ENCODE data around the gene FCAMR.

The FCAMR gene

GRCh38 chr1:206921772-206922265 lies 48.4 kb downstream of the FCAMR start, which contains the start of gene FCMR:
Gene FCMR (minus strand): TSS chr1:206921941. CDS start chr1:206921854, 87 bp downstream.
- ChIA-PET CTCF (interaction anchor here (0.8 to 12.9 kb wide), 15 partner anchors 9 to 442 kb away, joined by 3 to 307 read pairs (median 4); partner anchors contain the start of gene EIF2D), POLR2A (interaction anchor here (1.0 to 1.7 kb wide), 3 partner anchors 9 to 12 kb away, joined by 3 read pairs; no protein-coding TSS in a partner anchor)
- DNase-seq (ENCODE audit: extremely low spot score), result peak; percentile 52
- TF ChIP-seq CTCF (IDR thresholded peaks at IDR 0.05; ENCODE audit: control extremely low read depth, extremely low read depth, low read depth, missing control alignments), result no peak

DNA sequence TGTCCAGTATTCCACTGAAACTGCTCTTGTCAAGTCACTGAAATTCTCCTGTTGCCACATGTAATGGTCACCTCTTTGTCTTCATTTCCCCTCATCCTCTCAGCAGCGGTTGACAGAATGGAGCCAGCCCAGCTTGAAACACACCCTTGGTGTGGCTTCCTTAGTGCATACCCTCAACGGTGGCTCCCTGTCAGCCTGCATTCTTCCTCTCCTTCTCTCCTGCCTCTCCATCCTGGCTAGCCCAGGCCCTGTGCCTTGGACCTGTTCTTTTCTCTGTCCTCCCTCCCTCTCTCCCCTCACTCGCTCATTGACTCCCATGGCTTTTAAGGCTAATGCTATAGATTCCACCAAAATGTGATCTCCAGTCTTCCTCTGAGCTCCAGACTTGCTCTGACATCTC lies 52.2 kb downstream of the FCAMR start:
- DNase-seq (ENCODE audit: extremely low spot score), result no peak
- POLR2A ChIA-PET, result no interaction called here
- no peak for TF ChIP-seq CTCF (IDR thresholded peaks at IDR 0.05; ENCODE audit: control extremely low read depth, extremely low read depth, low read depth, missing control alignments)
- CTCF ChIA-PET, result interaction anchor here (0.8 to 12.9 kb wide), 15 partner anchors 9 to 284 kb away, joined by 3 to 307 read pairs (median 7); partner anchors contain the start of genes DYRK3 and IL20

DNA sequence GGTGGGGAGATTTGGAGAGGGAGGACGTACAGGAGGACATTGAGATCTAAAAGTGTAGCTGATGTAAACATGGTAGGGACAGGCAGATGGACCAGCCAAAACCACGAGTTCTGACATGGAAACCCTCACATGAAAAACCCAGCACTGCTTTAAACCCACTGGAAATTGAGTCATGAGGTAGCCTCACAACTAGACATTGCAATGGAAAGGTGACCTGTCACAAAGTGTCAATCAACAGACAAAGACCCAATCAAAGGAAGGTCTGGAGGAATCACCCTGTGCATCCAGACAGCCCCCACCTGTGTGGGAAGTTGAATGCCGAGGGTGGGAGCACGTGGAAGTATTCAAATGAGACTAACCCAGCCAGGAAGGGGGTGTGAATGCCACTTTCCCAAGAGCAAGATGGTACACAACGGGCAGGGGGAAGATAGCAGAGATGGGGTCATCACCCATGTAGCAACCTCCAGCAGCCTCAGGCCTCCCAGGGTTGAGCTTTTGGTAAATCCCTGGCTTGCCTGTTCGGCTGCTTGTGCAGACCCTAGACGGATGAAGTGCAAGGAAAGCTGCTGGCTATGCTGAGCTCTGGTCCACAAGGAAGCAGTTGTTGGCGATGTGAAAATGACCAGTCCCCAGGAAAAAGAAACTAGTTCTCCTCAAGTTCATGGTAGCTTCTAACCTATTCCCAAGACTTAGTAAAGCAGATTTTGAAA lies 54.1 kb downstream of the FCAMR start:
- POLR2A ChIA-PET, result interaction anchor here (0.7 kb wide), 1 partner anchor 38 kb away, joined by 7 read pairs; no protein-coding TSS in a partner anchor
- no peak for TF ChIP-seq CTCF (IDR thresholded peaks at IDR 0.05; ENCODE audit: control extremely low read depth, extremely low read depth, low read depth, missing control alignments)
- no peak for DNase-seq (ENCODE audit: extremely low spot score)
- CTCF ChIA-PET, result interaction anchor here (0.7 to 12.9 kb wide), 16 partner anchors 7 to 304 kb away, joined by 3 to 307 read pairs (median 4); partner anchors contain the start of genes DYRK3 and EIF2D

DNA sequence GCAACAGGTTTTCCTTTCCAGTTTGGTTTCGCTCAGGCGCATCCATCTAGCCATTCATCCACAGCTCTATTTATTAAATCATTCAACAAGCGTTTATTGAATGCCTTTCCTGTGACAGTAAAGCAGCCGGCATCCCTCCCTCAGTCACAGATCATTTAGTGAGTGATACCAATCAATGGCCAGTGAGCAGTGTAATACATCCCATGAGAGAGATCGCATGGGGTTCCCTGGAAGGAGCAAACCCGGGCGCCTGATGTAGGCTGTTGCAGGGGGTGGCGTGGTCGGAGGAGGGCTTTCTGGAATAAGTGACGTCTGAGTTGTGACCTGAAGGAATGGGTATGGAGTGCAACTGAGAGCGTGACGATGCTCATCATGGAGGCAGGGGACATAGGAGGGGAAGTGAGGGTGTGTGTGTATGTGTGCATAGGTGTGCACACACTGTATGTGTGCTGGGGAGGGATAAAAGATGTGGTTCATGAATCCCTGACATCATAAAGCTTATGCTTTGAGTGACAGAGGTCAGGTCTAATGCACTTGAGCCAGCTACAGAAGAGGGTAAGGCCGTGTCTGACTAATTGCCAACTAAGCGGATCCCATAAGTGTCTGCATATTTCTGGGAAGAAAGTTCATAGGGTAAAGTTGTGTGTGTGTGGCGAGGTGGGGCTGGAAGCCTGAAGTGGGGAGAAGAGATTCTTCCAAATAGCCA lies 55.1 kb downstream of the FCAMR start:
- ChIA-PET POLR2A (interaction anchor here (0.7 kb wide), 2 partner anchors 37 to 124 kb away, joined by 3 to 7 read pairs; no protein-coding TSS in a partner anchor), CTCF (interaction anchor here (0.9 to 12.9 kb wide), 10 partner anchors 16 to 284 kb away, joined by 3 to 307 read pairs (median 5); no protein-coding TSS in a partner anchor)
- no peak for TF ChIP-seq CTCF (IDR thresholded peaks at IDR 0.05; ENCODE audit: control extremely low read depth, extremely low read depth, low read depth, missing control alignments)
- DNase-seq (ENCODE audit: extremely low spot score), result no peak

DNA sequence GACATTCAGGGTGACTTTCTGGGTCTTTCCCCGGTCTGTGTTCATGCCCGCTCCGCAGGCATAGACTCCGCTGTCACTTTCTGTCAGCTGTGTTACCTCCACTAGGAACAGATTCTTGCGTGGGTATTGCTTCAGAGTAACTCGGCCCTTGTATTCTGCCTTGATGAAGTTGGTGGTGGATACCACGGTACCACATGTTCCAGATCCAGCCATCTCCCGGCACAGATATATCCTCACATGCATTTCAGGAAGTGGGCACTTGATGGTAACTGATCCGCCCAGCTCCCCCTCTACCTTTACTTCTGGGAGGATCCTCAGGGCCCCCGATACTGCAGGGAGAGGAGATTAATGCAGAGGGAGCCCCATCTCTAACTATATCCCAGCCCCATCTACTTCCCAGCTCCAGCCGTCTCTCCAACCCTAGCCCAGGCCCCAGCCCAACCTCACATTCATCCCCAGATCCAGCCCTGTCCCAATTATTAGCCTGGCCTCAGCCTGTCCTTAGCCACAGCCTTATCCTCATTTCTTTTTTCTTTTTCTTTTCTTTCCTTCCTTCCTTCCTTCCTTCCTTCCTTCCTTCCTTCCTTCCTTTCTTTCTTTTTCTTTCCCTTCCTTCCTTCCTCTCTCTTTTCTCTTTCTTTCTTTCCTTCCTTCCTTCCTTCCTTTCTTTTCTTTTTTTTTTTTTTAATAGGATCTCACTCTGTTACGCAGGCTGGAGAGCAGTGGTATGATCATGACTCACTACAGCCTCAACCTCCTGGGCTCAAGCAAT lies 56.3 kb downstream of the FCAMR start:
- DNase-seq (ENCODE audit: extremely low spot score), result no peak
- CTCF ChIA-PET, result interaction anchor here (0.9 to 12.9 kb wide), 13 partner anchors 15 to 250 kb away, joined by 3 to 307 read pairs (median 23); partner anchors contain the start of genes FCAMR and IL24
- POLR2A ChIA-PET, result no interaction called here
- TF ChIP-seq CTCF (IDR thresholded peaks at IDR 0.05; ENCODE audit: control extremely low read depth, extremely low read depth, low read depth, missing control alignments), result no peak
